Stimulated activated CD4-positive, alpha-beta T cell treated with anti-CD3 and anti-CD28 coated beads, Interleukin-4, amount 100 ng/mL, for 4 hours (primary cell): ENCODE data around the gene SRP68.
A peak's percentile ranks its signal among the peaks of the same experiment; 100 is the strongest.
"Not testable (repeated sequence)": the region's sequence is repeated elsewhere in the genome, so short reads cannot be mapped to it uniquely, and the experiment has no call there.

Source experiments
- DNase-seq, 2 experiments: peaks; one replicate each; pipeline ENCODE4 v3.0.0-alpha.2; 2020

Gene SRP68

DNA sequence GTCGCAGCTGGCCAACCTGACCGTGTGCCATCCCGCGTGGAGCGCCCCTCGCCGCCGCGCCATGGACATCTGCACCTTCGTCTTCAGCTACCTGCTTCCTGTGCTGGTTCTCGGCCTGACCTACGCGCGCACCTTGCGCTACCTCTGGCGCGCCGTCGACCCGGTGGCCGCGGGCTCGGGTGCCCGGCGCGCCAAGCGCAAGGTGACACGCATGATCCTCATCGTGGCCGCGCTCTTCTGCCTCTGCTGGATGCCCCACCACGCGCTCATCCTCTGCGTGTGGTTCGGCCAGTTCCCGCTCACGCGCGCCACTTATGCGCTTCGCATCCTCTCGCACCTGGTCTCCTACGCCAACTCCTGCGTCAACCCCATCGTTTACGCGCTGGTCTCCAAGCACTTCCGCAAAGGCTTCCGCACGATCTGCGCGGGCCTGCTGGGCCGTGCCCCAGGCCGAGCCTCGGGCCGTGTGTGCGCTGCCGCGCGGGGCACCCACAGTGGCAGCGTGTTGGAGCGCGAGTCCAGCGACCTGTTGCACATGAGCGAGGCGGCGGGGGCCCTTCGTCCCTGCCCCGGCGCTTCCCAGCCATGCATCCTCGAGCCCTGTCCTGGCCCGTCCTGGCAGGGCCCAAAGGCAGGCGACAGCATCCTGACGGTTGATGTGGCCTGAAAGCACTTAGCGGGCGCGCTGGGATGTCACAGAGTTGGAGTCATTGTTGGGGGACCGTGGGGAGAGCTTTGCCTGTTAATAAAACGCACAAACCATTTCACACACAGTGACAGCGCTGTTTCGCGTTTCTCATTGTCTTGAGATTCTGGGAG is 4.7 kb upstream of the SRP68 start:
- DNase-seq: peak in 1 of 2 experiments; percentile 31

DNA sequence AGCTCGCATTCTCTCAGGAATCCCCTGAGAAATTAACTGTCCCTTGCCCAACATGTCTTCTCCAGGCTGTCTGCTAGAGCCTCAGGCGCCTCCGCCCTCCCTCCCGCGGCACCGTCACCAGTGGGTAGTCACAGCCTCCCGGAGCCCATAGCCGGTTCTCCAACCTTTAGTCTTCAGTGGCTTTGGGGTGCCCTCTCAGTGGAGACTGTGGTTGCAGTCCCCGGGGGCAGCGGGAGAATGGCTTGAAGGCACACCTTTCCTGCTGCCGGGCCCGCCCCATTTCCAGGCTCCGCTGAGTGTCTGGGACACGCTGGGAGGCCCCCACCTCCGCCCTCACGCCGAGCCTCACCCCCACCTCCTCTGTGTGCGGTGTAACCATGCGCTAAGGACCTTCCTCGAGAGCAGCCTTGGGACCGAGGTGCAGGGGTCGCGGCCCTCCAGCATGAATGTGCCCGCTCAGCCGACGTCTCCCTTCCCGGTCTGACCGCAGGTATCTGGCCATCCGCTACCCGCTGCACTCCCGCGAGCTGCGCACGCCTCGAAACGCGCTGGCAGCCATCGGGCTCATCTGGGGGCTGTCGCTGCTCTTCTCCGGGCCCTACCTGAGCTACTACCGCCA is 3.9 kb upstream of the SRP68 start:
- DNase-seq: peak in 1 of 2 experiments; percentile 9

DNA sequence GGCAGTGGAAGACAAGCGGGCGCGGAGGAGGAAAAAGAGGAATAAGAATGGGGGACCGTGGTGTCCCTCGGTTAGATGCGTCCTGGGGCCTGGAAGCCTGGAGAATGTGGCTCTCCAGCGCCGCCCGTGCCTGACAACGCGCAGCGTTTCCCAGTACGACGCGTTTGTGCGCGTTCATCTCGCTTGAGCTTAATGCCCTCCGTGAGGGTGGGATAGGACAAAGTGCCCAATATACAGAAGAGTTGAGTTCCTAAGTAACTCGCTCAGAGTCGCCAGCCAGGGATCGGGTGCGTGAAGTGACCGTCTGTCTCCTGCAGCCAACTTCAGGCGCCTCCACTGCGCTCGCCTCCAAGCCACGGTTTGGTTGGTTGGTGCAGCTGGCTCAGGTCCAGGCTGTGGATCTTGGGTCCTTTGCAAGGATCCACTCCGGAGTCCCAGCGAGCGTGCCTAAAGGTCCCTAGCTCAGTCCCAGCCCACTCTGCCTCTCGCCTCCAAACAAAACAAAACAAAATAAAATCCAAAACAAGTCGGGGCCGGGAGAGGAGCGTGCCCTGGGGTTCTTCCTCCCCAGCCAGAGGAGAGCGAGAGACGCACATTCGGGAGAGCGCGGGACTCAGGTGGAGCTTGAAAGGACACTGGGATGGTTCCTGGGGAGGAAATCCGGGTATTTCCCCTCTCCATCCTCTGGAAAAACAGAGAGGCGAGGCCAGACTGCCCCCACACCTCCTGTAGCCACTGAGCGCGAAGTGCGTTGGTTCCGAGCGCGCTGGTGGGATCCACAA is 3.2 kb upstream of the SRP68 start:
- DNase-seq: no peak

DNA sequence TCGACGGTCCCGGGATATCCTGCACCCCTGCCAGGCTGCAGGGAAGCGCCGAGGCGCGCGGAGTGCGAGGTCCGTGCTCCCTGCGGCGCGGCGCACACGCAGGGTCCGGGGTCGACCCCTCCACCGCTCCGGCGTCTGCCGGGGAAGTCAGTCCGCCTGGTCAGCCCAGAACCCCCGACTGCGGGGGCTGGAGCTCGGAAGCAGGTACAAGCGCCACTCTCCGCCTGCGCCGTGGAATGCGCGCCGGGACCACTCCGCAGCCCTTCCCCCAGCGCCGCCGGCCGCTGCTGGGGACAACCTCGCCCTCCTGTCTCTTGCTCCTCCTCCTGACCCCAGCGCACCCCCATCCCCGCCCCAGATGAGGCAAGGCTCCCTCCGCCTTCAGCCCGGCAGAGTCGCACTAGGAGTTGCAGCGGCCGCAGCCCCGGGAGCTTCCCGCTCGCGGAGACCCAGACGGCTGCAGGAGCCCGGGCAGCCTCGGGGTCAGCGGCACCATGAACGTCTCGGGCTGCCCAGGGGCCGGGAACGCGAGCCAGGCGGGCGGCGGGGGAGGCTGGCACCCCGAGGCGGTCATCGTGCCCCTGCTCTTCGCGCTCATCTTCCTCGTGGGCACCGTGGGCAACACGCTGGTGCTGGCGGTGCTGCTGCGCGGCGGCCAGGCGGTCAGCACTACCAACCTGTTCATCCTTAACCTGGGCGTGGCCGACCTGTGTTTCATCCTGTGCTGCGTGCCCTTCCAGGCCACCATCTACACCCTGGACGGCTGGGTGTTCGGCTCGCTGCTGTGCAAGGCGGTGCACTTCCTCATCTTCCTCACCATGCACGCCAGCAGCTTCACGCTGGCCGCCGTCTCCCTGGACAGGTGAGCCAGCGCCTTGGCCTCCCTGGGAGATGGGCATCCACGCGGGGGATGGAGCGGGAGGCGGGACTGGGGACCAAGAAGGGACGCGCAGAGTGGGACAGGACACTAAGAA is 2.4 kb upstream of the SRP68 start, which contains the start of gene GALR2:
TSS of gene GALR2 (plus strand) at position 392 of the 974 bp plus-strand sequence. CDS start at position 495, 103 bp downstream.
- no peak for DNase-seq

DNA sequence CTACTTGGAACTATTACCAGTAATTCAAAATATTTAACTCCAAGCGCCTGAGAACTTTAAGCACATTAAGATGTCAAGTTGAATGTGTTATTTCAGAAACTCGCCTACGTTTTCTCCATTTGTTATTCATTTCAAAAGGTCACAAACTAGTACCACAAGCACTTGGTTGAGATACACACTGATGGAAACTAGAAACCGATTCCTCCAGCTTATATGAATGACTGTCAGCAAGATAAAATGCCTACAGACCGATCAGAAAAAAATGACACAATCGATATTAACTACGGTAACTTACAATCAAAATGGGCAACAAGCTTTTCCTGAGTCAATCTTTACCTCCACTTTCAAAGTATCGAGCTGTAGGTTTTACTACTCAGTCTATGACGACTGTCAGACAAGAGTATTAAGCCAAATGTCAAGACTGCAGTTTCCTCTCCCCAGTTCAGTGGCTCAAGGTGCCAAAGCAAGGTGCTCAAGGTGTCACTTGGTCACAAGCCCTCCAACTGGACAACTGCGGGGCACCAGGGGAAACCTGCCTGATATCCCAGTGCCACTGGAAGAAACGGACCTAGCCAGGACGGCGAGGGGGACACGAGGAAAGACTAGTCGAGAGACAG is 678 bp downstream of the SRP68 start:
- no peak for DNase-seq

DNA sequence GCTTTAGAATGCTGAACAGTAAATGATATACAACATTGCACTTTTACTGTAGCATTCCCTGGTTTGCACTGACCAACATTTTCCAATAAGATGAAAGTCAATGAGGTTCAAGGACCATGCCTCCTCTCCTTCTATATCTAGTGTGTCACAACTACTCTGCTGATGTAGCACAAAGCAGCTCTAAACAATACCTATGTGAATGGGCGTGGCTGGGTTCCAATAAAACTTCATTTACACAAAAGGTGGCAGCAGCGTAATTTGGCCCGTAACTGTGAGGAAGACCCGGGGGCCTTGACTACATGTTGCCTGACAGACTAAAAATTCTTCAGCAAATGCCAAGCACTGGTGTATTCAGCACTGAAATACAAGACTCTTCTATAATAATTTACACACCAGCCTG is 6.5 kb downstream of the SRP68 start:
- DNase-seq: no peak

DNA sequence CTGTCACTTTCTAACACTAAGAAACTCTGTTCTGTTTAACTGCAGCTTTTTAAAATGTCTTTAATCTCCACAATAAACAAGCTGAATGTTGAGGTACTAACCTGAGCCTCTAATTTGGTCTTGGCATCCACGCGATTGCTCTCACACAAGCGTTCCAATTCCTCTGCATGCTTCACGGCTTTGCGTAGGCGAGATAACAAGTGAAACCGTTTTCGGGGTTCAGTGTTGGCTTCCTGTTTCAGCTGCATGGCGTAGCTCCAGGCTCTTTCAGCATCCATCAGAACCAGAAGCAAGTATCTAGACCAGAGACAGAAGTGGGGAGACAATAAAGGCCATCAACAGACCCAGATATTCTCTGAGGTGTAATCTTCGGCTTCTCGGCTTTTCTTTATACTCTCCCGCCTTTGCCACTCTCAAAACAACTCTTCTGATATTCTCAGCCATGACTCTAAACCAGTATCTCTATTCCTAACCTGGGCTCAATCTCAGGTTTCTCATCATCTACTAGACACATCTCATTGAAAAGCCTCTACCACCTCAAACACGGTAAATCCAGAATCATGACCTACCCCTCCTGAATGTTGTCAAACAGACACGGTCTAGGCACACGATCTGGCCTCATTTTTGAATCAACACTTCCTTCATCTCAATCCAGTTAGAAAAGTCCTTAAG is 8.3 kb downstream of the SRP68 start:
- peak; percentile 40 to 65 for DNase-seq

DNA sequence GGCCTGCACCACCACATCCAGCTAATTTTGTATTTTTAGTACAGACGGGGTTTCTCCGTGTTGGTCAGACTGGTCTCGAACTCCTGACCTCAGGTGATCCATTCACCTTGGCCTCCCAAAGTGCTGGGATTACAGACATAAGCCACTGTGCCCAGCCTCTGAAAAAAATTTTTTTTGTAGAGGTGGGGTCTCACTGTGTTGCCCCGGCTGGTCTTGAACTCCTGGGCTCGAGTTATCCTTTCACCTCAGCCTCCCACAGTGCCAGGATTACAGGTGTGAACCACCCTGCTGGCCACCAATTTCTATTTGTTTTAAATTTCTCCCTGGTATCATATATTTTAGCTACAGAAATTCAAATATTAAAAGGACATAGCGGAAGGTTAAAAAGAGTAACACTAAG is 14.1 kb downstream of the SRP68 start:
- DNase-seq: not testable (repeated sequence)

DNA sequence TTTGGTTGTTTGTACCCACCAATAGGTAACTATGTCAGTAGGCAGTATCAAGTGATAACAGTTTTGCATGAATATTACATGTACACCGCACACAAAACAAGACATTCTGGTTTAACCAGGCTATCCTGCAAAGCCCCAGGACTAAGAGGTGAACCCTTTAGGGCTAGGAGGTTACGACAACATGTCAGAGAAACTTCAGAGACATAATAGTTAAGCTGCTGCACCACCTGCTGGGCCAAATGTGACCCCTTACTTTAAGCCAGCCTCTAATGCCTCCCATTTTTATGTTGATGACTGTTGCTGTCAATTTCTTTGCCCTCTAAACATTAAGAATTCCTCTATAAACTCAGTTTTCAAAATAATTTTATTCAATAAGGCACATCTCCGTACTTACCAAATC is 15.4 kb downstream of the SRP68 start:
- DNase-seq: no peak

DNA sequence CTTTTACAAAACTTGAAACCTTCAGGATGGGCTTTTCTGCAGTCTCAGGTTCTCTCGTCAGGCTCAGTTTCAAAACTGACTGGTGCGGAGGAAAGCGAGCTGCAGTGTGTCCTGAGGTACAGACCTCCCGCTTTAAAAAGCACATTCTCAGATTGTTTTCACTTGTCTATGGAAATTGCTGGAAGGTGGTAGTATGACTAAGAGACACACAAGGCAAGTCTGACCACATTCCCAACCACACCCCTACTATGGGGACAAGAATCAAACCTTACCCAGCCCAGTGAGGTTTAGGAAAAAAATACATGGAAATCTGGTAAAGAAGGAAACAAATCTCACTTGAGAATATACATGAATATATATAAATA is 18.2 kb downstream of the SRP68 start:
- no peak for DNase-seq

DNA sequence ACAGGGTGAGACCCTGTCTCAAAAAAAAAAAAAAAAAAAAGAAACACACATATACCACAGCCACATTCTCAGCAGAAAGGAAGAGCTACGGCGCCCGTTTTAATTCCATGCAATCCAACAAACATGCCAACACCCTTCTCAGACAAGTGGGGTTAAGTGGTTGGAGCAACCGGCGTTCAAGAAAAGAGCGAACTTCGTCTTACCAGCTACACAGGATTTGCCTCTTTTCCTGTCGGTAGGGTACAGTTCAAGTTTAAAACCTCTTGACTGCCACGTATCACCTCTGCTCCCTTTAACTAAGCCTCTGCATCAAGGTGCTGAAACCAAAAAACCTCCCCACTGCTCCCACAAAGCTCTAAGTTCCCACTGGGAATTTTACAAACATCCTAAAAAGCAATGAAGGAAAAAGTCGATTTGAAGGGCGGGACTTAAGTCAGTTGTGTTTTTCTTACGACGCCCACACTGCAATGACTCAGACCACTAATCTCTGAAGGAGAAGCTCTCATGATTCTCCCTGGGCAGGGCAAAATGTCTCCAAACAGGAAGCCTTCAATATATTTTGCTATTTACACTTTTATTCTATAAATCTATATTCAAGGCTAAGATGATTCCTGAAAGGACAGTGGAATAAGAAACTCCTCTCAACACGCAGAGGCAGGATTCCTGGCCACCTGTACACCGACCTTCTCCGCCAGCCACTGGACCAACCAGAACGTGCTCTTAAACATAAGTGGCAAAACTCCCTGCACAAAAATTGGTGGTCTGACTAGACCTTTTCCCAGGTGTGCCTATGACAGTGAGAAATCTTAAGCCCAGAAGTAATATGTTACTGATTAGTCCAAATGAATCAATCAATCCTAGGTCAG is 18.8 kb downstream of the SRP68 start:
- peak in 1 of 2 experiments; percentile 16 for DNase-seq

DNA sequence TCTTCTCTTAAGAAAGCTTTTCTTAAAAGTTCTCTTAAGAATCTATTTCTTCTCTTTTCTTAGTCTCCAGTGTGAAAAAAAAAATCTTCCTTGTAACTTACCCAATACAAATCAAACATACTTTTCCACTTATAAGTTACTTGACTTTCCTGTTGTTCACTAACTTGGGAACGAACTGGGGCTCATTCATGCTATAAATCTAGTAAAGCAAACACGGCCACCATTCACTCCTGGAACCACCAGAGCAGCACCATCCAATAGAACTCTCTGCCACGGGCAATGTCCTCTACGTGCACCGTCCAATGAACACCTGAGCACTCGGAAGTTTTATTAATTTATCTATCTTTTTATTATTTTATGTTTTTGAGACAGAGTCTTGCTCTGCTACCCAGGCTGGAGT is 20.8 kb downstream of the SRP68 start:
- no peak for DNase-seq

DNA sequence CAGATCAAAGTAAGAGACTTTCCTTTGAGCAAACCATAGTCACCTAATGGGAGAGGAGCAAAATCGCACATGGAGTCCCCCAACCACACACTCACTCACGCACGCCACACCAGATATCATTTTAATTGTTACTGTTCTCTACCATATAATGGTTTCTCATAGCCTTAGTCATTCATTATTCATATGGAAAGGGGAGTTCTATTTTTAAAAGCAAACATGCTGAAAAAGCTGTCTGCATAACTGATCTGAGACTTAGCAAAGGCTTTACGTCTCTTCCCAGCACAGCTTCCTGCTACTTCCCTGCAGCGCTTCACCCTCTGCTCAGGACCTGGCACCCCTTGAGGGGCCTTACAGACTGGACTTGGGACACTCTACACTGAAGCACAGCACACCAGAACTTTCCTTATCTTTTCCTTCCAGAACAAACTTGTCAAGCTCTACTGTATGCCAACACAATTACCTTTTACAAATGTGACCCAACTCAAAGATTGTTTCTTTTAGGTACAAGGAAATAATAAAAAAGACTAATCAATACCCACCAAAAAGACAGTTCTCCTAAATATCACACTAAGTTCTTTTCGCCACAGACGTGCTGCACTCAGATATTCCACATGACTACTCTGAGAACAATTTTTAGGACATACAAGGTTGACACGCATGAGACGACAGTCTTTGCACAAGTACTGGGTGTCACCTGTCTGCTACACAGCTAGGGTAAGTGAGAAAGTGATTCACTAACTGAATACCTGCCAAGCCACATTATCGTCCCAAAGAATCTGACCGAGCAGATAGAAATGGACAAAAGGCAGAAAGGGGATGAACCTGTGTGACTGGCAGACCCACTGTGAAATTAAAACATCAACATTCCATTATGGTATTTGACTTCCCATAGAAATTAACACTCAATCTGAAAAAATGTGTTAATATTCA is 21.5 kb downstream of the SRP68 start:
- DNase-seq: no peak

DNA sequence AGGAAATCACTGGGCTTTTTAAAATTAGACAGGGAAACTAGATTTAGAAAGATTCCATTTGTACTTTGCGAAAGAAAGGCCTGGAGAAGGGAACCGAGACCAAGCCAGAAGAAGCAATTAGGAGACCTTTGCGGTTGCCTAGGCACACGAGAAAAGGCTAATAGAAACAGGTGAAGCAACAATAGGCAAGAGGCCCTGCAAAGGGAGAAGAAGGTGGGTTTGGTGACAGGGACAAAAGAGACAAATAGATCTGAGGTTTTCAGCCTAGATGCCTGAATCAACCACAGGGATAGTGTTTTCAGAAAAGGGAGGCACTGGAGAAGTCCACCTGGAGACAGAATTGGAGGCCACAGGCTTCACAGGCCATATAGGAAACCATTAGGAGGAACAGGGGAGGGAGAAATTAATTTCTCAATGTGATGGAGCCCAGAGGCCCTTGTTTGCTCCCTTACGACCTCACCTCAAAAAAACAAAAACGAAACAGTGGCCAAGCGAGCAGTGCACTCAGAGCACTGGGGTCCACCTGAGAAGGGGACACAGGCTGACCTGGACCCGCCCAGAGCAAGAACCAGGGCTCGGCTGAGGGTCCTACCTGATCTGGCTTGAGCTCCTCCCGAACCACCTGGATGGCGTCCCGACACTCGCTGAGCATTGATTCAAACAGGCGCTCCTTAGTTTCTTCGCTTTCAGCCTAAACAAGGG is 22.3 kb downstream of the SRP68 start:
- DNase-seq: no peak

DNA sequence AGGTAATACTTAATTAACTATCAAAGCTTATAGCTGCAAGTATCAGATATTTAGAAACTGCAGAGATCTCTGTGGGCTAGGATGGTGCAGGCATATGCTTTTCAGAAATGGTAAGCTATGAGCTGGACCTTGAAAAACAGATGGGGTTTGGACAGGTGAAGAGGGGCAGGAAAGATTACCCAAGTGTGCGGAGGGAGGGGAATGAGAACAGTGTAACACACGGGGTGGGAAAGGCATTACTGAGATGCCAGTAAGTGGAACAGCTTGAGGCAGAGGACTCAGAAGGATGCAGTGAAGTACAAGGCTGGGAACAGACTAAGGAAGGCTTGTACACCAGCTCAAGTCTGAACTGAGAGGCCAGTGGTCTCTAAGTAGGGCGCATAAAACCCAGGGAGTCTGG is 23.1 kb downstream of the SRP68 start:
- no peak for DNase-seq

DNA sequence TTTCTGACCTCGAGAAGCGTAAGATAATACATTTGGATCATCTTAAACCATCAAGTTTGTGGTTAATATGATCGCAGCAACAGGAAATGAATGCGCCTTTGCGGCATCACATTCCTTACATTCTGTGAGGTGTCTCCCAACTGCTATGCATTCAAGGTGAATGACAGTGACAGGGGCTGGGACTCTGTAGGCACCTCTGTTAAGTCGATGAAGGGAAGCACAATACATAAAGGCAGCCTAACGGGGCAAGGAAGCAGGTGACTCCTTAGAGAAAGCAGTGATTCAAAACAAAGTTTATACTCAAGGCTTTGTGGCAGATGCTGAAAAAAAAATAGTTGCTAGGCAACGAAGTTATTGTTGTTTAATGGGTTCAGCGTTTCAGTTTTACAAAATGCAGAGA is 23.6 kb downstream of the SRP68 start:
- no peak for DNase-seq

DNA sequence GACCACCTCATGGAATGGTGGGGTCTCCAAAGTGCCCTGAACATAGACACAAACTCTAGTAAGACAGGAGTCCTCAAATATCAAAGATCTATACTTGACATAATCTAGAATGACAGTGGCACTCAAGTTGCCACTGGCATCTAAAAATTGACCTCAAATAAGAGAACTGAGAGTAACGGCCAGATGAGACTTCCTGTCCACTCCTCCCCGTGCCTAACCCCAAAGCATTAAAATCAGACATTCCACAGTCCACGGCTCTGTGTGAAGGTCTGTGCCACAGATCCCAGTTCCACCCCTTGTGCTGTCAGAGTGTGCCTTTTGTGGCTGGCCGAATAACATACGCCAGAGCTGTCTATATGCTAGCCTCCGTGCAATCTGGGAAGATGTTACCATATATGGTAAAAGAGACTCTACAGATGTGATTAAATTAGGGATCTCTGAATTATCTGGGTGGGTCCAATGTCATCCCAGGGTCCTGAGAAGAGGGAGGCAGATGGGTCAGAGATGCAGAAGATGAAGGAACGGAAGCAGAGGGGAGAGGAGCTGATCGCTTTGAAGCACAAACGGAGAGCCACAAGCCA is 24.2 kb downstream of the SRP68 start:
- DNase-seq: no peak

DNA sequence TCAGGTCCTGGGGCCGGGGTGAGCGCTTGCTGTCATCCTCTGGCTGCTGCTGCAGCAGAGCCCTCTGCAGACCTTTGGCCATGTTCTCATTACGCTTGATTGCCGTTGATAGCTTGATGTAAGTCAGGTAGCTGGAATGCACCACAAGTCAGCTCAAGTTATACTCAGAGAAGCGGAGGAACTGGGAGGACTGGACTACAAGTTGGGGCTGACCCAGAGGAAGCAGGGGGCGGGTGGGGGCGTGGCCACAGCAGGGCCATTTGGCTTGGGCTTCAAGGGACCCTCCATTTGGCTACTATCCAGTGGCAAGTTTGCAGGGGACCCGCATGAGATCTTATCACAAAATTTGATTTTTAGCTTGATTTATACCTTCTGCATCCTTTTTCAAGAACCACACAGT is 26.3 kb downstream of the SRP68 start:
- DNase-seq: no peak
